OCI-LY3 (cell line): ENCODE measurements around the gene ATF4.

Experiments used
- H2AFZ ChIP-seq: fragments of 200-600, 300-600 bp; shearing (Covaris generic); 2 replicates; pipeline ENCODE4 v1.6.0; 2014; ENCODE audit warnings: antibody characterized with exemption, low read depth, low read length
- H3K27ac ChIP-seq: fragments of 200-600, 300-600 bp; sonication (generic); 2 replicates; pipeline ENCODE4 v1.5.1; 2014; ENCODE audit warnings: mild to moderate bottlenecking, low read length, moderate library complexity, mixed read lengths
- H3K27me3 ChIP-seq: fragments of 200-600, 300-600 bp; sonication (generic); 2 replicates; pipeline ENCODE4 v1.6.1; 2014; ENCODE audit warnings: low read depth, low read length, mixed read lengths
- H3K36me3 ChIP-seq: fragments of 200-600, 300-600 bp; sonication (generic); replicated peaks from 2 replicates; pipeline ENCODE3; 2014; ENCODE audit warnings: low read depth, low read length, mixed read lengths
- H3K4me1 ChIP-seq: fragments of 300-600, 200-600 bp; sonication (generic); 2 replicates; pipeline ENCODE4 v1.6.1; 2014; ENCODE audit warnings: low read length, mixed read lengths
- H3K4me2 ChIP-seq: fragments of 200-600, 300-600 bp; sonication (generic); 2 replicates; pipeline ENCODE4 v1.6.1; 2014; ENCODE audit warnings: low read length, mixed read lengths
- H3K4me3 ChIP-seq: fragments of 300-600, 200-600 bp; sonication (generic); 2 replicates; pipeline ENCODE4 v1.5.1; 2014; ENCODE audit warnings: antibody characterized with exemption, mild to moderate bottlenecking, low read length, moderate library complexity
- H3K79me2 ChIP-seq: fragments of 300-600, 200-600 bp; shearing (Covaris generic); 2 replicates; pipeline ENCODE4 v1.6.1; 2014; ENCODE audit warnings: mild to moderate bottlenecking, low read length, mixed read lengths
- H3K9ac ChIP-seq: fragments of 300-600, 200-600 bp; shearing (Covaris generic); 2 replicates; pipeline ENCODE4 v1.6.0; 2014; ENCODE audit warnings: mild to moderate bottlenecking, low read length, moderate library complexity
- H3K9me3 ChIP-seq: fragments of 200-600, 300-600 bp; shearing (Covaris generic); 2 replicates; pipeline ENCODE4 v1.6.1; 2014; ENCODE audit warnings: low read length, mixed read lengths; ENCODE audit not compliant: insufficient read depth
- H4K20me1 ChIP-seq: fragments of 200-600, 300-600 bp; sonication (generic); 2 replicates; pipeline ENCODE4 v1.6.1; 2016; ENCODE audit warnings: low read length, mixed read lengths; ENCODE audit not compliant: insufficient read depth
- CTCF ChIP-seq: fragments of 200-600, 300-600 bp; sonication (generic); IDR thresholded peaks from 2 replicates; pipeline ENCODE4 v1.5.1; 2014; ENCODE audit warnings: antibody characterized with exemption, low read length, low read depth
- EZH2phosphoT487 ChIP-seq: fragments of 200-600 bp; shearing (Covaris generic); IDR thresholded peaks from 2 replicates; pipeline ENCODE4 v1.6.1; 2018; ENCODE audit warnings: antibody characterized with exemption, mixed run types, low read depth

ATF4 gene

GRCh38 chr22:39527481-39527961 lies 7.2 kb downstream of the ATF4 start:
- peaks cover 84% of the 10 kb centered on the region for H3K4me1 ChIP-seq
- peaks cover 88% of the 10 kb centered on the region for H3K79me2 ChIP-seq
- H3K9me3 ChIP-seq = no peaks in the 10 kb centered on the region
- H3K9ac ChIP-seq = peak overlapping the region; percentile 61
- peaks cover 25% of the 10 kb centered on the region for H4K20me1 ChIP-seq
- peak overlapping the region; percentile 71; the same call in 1 of the 2 replicates for H3K4me3 ChIP-seq
- peaks cover 64% of the 10 kb centered on the region for H3K36me3 ChIP-seq
- H3K4me2 ChIP-seq = peak overlapping the region; percentile 82
- no peak overlapping the region for H2AFZ ChIP-seq
- H3K27me3 ChIP-seq = no peaks in the 10 kb centered on the region
- peak overlapping the region; percentile 80 for H3K27ac ChIP-seq
- TF ChIP-seq EZH2phosphoT487 = no peak

DNA sequence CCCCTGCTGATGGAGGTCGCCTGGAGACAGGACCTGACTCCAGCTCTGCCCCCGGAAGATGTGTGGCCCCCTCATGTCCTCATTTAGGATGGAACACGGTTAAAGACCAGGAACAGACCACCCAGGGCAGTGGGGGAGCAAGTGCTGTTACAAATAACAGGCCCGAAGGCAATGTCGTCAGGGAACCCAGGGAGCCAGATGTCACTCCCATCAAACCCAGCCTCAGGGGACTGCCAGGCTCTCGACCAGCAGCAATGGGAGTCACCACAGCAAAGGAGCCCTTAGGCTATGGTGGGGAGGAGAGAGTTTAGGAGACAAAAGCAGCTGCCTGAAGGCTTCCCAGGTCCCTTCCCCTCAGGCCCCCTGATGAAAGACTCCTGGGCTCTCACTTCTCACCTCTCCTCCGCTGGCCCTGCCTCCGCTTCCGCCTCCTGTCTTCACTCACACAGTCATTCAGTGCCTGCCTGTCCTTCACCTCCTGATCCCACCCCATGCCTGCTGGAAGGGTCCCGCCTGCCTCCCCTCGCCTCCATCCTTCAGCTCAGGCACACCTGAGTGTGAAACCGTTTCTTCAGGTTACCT lies 7.8 kb downstream of the ATF4 start:
- H4K20me1 ChIP-seq = peaks cover 18% of the 10 kb centered on the region
- H3K27ac ChIP-seq = peak overlapping the region; percentile 80
- H3K27me3 ChIP-seq = no peaks in the 10 kb centered on the region
- H2AFZ ChIP-seq = no peak overlapping the region
- H3K79me2 ChIP-seq = peaks cover 82% of the 10 kb centered on the region
- H3K4me1 ChIP-seq = peaks cover 78% of the 10 kb centered on the region
- H3K4me3 ChIP-seq = peak overlapping the region; percentile 71
- peak overlapping the region; percentile 82 for H3K4me2 ChIP-seq
- no peaks in the 10 kb centered on the region for H3K9me3 ChIP-seq
- H3K9ac ChIP-seq = peak overlapping the region; percentile 61
- no peak for TF ChIP-seq CTCF
- TF ChIP-seq EZH2phosphoT487 = no peak
- H3K36me3 ChIP-seq = peaks cover 57% of the 10 kb centered on the region

DNA sequence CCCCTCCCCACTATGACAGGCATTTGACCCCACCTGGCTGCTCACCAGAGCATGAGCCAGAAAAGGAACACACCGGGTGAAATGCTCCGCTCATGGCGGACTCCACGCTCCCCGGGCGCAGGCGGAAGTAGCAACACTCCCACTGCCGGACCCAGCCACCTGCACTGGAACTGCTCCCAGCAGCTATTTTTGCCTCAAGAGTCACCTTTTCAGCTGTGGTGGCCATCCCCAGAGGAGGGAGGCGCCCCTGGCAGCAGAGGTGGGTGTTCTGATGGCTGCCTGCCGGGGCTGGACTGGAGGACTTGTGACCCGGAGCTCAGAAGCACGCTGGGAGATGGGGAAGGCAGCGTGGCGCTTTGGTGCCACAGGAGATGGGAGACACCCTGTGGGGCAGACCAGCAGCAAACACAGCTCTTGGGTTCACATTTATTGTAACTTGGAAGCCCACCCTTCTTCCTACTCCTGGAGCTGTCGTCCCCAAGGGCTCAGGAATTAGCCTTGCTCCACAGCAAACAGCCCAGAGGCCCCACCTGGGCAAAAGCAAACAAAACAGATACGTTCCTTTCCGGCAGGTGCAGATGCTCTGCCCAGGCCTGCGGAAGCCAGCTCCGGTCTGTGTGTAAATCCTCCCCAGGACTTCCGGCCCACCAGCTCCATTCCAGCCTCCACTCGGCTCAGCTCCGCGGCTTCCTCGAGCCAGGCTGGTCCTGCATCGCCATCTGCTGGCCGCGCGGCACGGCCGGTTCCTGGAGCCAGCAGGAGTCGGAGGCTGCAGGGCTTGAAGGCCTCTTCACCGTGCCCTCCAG lies 8.5 kb downstream of the ATF4 start:
- Histone ChIP-seq H3K36me3 (peaks cover 54% of the 10 kb centered on the region), H4K20me1 (peaks cover 15% of the 10 kb centered on the region), H3K4me1 (peaks cover 80% of the 10 kb centered on the region), H3K4me3 (peak overlapping the region; percentile 71), H3K79me2 (peaks cover 78% of the 10 kb centered on the region), H3K27me3 (no peaks in the 10 kb centered on the region), H2AFZ (no peak overlapping the region), H3K9me3 (no peaks in the 10 kb centered on the region), H3K4me2 (peak overlapping the region; percentile 82), H3K9ac (peak overlapping the region; percentile 61), H3K27ac (peak overlapping the region; percentile 80)
- TF ChIP-seq EZH2phosphoT487 = no peak
- peak; percentile 97 for TF ChIP-seq CTCF

GRCh38 chr22:39529487-39529851 lies 9.1 kb downstream of the ATF4 start:
- H3K36me3 ChIP-seq = peaks cover 49% of the 10 kb centered on the region
- peak overlapping the region; percentile 71 for H3K4me3 ChIP-seq
- H3K9ac ChIP-seq = peak overlapping the region; percentile 53

More at GRCh38 chr22:39529487-39529851, 9.1 kb downstream of the ATF4 start:
- peaks cover 9% of the 10 kb centered on the region for H4K20me1 ChIP-seq
- no peaks in the 10 kb centered on the region for H3K9me3 ChIP-seq
- peak overlapping the region; percentile 80 for H3K27ac ChIP-seq
- H3K4me2 ChIP-seq = peak overlapping the region; percentile 82
- H3K27me3 ChIP-seq = no peaks in the 10 kb centered on the region
- TF ChIP-seq EZH2phosphoT487 = no peak
- TF ChIP-seq CTCF = no peak; the same call in 1 of the 2 replicates
- peaks cover 72% of the 10 kb centered on the region for H3K79me2 ChIP-seq
- H2AFZ ChIP-seq = no peak overlapping the region
- H3K4me1 ChIP-seq = peaks cover 80% of the 10 kb centered on the region
